ENCODE data around the gene F2R.
"Not testable (repeated sequence)": the region's sequence is repeated elsewhere in the genome, so short reads cannot be mapped to it uniquely, and the experiment has no call there.

F2R gene

DNA sequence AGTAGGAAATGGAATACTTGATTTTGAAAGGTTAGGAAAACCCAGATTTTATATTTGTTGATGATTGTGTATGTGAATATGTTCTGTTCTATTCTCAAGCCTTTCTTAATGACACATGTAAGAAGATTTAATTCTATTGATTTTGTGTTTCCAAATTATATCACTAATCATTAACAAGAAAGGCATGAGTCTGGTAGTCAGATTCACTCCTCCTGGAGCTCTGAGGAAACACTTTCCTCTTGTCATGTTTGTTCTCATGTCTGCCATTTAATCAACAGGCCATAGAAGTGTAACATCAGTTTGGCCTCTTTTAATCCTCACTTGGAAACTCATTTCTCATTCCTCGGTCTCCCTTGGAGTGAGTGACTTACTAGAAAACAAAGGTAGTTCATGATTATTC lies 40.6 kb upstream of the F2R start:
- H3K4me3 ChIP-seq (ENCODE audit: low read depth, low read length): no peak overlapping the region
- TF ChIP-seq, protein P1, sequence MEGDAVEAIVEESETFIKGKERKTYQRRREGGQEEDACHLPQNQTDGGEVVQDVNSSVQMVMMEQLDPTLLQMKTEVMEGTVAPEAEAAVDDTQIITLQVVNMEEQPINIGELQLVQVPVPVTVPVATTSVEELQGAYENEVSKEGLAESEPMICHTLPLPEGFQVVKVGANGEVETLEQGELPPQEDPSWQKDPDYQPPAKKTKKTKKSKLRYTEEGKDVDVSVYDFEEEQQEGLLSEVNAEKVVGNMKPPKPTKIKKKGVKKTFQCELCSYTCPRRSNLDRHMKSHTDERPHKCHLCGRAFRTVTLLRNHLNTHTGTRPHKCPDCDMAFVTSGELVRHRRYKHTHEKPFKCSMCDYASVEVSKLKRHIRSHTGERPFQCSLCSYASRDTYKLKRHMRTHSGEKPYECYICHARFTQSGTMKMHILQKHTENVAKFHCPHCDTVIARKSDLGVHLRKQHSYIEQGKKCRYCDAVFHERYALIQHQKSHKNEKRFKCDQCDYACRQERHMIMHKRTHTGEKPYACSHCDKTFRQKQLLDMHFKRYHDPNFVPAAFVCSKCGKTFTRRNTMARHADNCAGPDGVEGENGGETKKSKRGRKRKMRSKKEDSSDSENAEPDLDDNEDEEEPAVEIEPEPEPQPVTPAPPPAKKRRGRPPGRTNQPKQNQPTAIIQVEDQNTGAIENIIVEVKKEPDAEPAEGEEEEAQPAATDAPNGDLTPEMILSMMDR (IDR thresholded peaks at IDR 0.05; ENCODE audit: borderline replicate concordance, insufficient read depth, low read depth, low read length): no peak

DNA sequence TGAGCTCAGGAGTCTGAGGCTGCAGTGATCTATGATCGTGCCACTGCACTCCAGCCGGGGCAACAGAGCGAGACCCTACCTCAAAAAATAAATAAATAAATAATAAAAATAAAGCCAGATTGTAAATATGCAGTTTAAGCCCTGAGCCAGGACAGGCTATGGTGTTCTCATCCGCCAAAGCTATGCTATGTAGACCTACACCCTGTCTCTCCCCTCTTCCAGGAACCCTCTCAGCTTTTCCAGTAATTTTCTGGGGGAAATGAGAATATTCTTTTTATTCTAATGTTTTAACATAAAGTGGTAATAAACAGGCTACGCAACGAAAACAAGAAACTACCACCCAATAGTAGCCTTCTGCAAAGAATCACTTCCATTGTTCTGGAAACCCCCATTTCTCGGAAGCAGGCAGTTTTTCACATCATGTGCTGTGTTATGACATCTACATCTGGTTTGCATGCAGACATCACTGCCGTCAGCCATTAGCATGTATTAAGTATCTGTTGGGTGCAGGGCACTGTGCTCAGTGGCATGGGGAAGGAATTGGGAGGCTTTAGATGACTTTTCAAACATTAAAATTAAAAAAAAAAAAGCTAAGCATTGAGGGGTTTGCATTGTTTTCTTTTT lies 38.0 kb upstream of the F2R start:
- H3K4me3 ChIP-seq (ENCODE audit: low read depth, low read length): no peak overlapping the region
- TF ChIP-seq, protein P1 (IDR thresholded peaks at IDR 0.05; ENCODE audit: borderline replicate concordance, insufficient read depth, low read depth, low read length): no peak

DNA sequence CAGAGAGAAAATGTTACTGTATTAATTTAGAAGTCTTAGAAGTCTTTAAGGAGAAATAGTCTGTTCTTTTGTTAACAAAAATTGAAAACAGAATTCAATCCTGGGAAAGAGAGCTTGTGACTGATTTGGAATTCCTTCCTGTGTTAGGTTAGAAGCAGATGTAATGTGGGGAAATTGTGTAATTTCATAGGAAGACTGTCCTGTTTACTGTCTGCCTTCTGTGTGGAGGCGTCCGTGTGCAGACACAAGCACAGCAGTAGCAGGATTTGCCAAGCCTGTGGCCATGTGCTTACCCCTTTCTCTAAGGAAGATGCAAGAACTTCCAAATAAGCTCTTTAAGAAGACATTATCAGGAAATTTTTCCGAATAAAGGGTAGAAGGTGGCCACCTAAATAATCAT lies 36.7 kb upstream of the F2R start:
- TF ChIP-seq, protein P1 (IDR thresholded peaks at IDR 0.05; ENCODE audit: borderline replicate concordance, insufficient read depth, low read depth, low read length): no peak
- no peak overlapping the region for H3K4me3 ChIP-seq (ENCODE audit: low read depth, low read length)

DNA sequence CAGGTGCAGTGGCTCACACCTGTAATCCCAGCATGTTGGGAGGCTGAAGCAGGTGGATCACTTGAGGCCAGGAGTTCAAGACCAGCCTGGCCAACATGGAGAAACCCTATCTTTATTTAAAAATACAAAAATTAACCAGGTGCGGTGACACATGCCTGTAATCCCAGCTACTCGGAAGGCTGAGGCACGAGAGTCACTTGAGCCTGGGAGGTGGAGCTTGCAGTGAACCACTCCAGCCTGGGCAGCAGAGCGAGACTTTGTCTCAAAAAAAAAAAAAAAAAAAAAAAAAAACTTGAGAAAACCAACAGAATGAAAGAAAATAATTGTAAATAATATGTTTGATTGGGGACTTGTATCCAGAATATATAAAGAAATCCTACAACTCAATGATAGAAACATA lies 35.1 kb upstream of the F2R start:
- H3K4me3 ChIP-seq (ENCODE audit: low read depth, low read length): not testable (repeated sequence)

DNA sequence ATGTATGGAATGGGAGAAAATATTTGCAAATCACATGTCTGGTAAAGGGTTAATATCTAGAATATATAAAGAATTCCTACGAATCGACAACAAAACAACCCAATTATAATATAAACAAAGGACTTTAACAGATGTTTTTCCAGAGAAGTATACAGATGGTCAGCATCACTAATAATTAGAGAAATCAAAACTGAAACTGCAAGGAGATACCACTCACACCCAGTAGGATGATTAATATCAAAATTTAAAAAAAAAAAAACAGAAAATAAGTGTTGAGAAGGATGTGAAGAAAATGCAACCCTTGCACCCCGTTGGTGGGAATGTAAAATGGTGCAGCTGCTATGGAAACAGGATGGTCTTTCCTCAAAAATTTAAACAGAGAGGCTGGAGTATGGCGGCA lies 34.6 kb upstream of the F2R start:
- TF ChIP-seq, protein P1 (IDR thresholded peaks at IDR 0.05; ENCODE audit: borderline replicate concordance, insufficient read depth, low read depth, low read length): no peak
- H3K4me3 ChIP-seq (ENCODE audit: low read depth, low read length): no peak overlapping the region

DNA sequence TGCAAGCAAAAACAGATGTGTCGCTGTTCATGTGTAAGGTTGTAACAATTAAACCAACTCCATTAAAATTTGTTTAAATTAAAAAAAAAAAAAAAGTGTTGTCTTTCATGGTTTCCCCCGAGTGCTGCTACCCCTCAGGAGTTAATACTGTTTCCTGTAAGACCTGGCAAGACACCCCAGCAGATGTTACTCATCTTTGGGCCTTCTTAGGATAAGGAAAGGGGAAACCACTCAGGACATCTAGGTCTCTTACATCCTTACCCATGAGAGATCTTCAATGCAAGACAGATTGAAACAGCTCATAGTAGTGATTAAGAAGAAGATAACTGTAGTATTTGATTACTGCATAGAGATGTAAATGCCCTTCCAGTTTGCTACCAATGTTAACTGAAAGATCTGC lies 33.5 kb upstream of the F2R start:
- no peak overlapping the region for H3K4me3 ChIP-seq (ENCODE audit: low read depth, low read length)
- TF ChIP-seq, protein P1 (IDR thresholded peaks at IDR 0.05; ENCODE audit: borderline replicate concordance, insufficient read depth, low read depth, low read length): no peak

DNA sequence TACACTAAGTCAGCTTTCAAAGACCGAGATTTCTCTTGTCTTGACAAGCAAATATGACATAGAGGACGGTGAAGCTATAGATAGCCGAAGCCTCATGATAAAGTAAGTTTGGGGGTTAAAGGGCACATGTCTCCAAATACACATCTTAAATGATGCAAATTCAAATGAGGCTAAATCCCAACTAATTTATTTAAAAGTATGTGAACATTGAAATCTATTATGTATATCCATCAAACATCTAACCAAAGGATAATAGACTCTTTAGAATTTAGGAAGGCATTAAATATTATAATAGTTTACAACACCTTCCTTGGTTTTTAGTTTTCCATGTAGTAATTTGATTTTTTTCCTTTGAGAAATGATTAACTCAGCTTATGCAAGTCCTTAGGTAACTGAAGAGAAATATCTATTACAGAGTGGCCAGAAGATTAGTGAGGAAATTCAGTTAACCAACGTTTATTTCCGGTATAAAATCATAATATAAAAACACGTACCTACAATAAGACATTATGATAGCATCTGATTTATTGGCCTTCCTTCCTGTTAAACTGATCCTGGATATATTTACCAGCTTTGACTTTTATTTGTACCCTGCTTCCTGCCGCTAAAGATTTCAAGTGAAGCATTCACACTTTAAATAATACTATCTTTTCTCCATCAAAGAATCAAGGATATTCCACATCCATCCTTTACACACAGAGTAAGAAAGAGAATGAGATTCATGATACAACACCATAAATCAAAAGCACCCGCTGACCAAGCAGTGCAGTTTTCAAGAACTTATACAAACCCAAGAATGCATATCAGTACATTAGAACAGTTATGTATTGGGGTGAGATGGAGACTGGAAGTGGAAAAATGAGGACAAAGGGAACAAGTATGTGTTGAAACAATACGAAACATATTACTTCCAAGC lies 31.9 kb upstream of the F2R start:
- TF ChIP-seq, protein P1 (IDR thresholded peaks at IDR 0.05; ENCODE audit: borderline replicate concordance, insufficient read depth, low read depth, low read length): no peak
- H3K4me3 ChIP-seq (ENCODE audit: low read depth, low read length): no peak overlapping the region

All from GM12875 (cell line).